ENCODE measurements around the gene GRIN2A. TPM values are rescaled to one million over a fixed set of nuclear protein-coding genes. Genes with fewer than 3 reads are reported as not detected.
"Not testable (repeated sequence)": the region's sequence is repeated elsewhere in the genome, so short reads cannot be mapped to it uniquely, and the experiment has no call there.

The GRIN2A gene
- polyA plus RNA-seq, 1 donor from 2014 or later: 0.11 TPM

GRCh38 chr16:9885467-9885866 lies 296.8 kb downstream of the GRIN2A start:
- H3K27ac ChIP-seq (ENCODE audit: low read length): peak overlapping the region; percentile 37
- peak overlapping the region; percentile 38 for H3K4me3 ChIP-seq (ENCODE audit: low read length)

GRCh38 chr16:9875981-9876380 lies 306.2 kb downstream of the GRIN2A start:
- H4K20me1 ChIP-seq (ENCODE audit: insufficient read depth); H3F3A ChIP-seq (ENCODE audit: insufficient read depth, low read length, poor library complexity, severe bottlenecking); H3K9ac ChIP-seq (ENCODE audit: low read length); H3K79me2 ChIP-seq (replicated peaks; ENCODE audit: insufficient read depth, low read length); H2AFZ ChIP-seq (ENCODE audit: low read depth, low read length); H3K4me2 ChIP-seq (ENCODE audit: low read length); H3K27me3 ChIP-seq (ENCODE audit: insufficient read depth, low read depth, low read length); H3K9me2 ChIP-seq (ENCODE audit: insufficient read depth, low read length); H3K9me3 ChIP-seq (ENCODE audit: low read length); H3K36me3 ChIP-seq (ENCODE audit: insufficient read depth, low read length); H3K27ac ChIP-seq (ENCODE audit: low read length); H3K4me3 ChIP-seq (ENCODE audit: low read length): not testable (repeated sequence)

More at GRCh38 chr16:9885467-9885866, 296.8 kb downstream of the GRIN2A start:
- TF ChIP-seq RAD21 (conservative IDR thresholded peaks at IDR 0.05): no peak
- no peak for TF ChIP-seq MXI1 (conservative IDR thresholded peaks at IDR 0.05; ENCODE audit: poor library complexity, severe bottlenecking)
- TF ChIP-seq TAF1 (IDR thresholded peaks at IDR 0.05; ENCODE audit: low read depth): no peak
- no peak for TF ChIP-seq POLR2AphosphoS5 (IDR thresholded peaks at IDR 0.05)
- no peak for TF ChIP-seq EZH2 (IDR thresholded peaks at IDR 0.05; ENCODE audit: borderline replicate concordance, insufficient read depth, low read length, poor library complexity, severe bottlenecking)
- TF ChIP-seq EP300 (conservative IDR thresholded peaks at IDR 0.05; ENCODE audit: poor library complexity, severe bottlenecking): no peak
- Histone ChIP-seq H3K9ac (ENCODE audit: low read length) (peak overlapping the region; percentile 13), H2AFZ (ENCODE audit: low read depth, low read length) (no peak overlapping the region), H3F3A (ENCODE audit: insufficient read depth, low read length, poor library complexity, severe bottlenecking) (no peaks in the 10 kb centered on the region), H3K9me3 (ENCODE audit: low read length) (no peaks in the 10 kb centered on the region), H3K36me3 (ENCODE audit: insufficient read depth, low read length) (no peaks in the 10 kb centered on the region), H3K9me2 (ENCODE audit: insufficient read depth, low read length) (no peaks in the 10 kb centered on the region), H3K4me2 (ENCODE audit: low read length) (no peak overlapping the region), H4K20me1 (ENCODE audit: insufficient read depth) (no peaks in the 10 kb centered on the region), H3K79me2 (replicated peaks; ENCODE audit: insufficient read depth, low read length) (no peaks in the 10 kb centered on the region), H3K27me3 (ENCODE audit: insufficient read depth, low read depth, low read length) (no peaks in the 10 kb centered on the region)

GRCh38 chr16:9874219-9874618 lies 308.0 kb downstream of the GRIN2A start:
- Histone ChIP-seq H3K4me3 (ENCODE audit: low read length) (no peak overlapping the region), H3K9ac (ENCODE audit: low read length) (no peak overlapping the region), H3K9me3 (ENCODE audit: low read length) (no peaks in the 10 kb centered on the region), H3K9me2 (ENCODE audit: insufficient read depth, low read length) (no peaks in the 10 kb centered on the region), H3K4me2 (ENCODE audit: low read length) (no peak overlapping the region), H3K36me3 (ENCODE audit: insufficient read depth, low read length) (no peaks in the 10 kb centered on the region), H3K79me2 (replicated peaks; ENCODE audit: insufficient read depth, low read length) (no peaks in the 10 kb centered on the region), H3K27ac (ENCODE audit: low read length) (no peak overlapping the region), H3K27me3 (ENCODE audit: insufficient read depth, low read depth, low read length) (no peaks in the 10 kb centered on the region), H3F3A (ENCODE audit: insufficient read depth, low read length, poor library complexity, severe bottlenecking) (no peaks in the 10 kb centered on the region), H2AFZ (ENCODE audit: low read depth, low read length) (no peak overlapping the region), H4K20me1 (ENCODE audit: insufficient read depth) (no peaks in the 10 kb centered on the region)
- TF ChIP-seq SMC3 (conservative IDR thresholded peaks at IDR 0.05; ENCODE audit: poor library complexity) (no peak), RAD21 (conservative IDR thresholded peaks at IDR 0.05) (no peak), REST (IDR thresholded peaks at IDR 0.05; ENCODE audit: borderline replicate concordance) (no peak)
